Nucleus accumbens (tissue), 56 donors: ENCODE measurements around the gene CRLF2.
"Not testable (repeated sequence)": the region's sequence is repeated elsewhere in the genome, so short reads cannot be mapped to it uniquely, and the experiment has no call there.

ENCODE experiments used
- DNase-seq, 56 donors: peaks; one replicate each; lab custom pipeline; 2025; lab: John Stamatoyannopoulos, UW

CRLF2 gene

DNA sequence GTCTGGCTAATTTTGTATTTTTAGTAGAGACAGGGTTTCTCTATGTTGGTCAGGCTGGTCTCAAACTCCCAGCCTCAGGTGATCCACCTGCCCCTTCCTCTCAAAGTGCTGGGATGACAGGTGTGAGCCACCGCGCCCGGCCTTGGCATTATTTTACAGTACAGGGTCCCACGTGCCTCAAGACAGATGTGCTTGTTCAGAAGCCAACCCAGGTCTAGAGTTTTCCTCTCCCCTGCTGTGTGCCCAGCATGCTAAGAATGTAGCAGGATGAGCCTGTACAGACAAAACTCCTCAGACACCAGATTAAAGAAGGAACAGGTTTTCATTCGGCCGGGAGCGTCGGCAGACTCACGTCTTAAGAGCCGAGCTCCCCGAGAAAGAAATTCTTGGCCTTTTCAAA, 42.2 kb downstream of the CRLF2 start:
- no peak for DNase-seq

DNA sequence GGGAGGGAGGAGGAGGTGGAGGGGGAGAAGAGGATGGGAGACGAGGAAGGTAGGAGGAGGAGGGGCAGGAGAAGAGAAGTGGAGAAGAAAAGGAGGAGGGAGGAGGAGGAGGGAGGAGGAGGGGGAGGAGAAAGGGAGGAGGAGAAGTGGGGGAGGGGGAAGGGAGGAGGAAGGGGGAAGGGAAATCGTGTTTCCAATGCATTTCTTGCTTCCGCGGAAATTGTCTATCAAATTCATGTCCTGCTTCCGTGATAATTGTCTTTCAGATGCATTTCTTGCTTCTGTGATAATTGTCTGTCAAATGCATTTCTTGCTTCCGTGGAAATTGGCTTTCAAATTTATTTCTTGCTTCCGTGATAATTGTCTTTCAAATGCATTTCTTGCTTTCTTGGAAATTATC, 43.3 kb downstream of the CRLF2 start:
- no peak for DNase-seq

DNA sequence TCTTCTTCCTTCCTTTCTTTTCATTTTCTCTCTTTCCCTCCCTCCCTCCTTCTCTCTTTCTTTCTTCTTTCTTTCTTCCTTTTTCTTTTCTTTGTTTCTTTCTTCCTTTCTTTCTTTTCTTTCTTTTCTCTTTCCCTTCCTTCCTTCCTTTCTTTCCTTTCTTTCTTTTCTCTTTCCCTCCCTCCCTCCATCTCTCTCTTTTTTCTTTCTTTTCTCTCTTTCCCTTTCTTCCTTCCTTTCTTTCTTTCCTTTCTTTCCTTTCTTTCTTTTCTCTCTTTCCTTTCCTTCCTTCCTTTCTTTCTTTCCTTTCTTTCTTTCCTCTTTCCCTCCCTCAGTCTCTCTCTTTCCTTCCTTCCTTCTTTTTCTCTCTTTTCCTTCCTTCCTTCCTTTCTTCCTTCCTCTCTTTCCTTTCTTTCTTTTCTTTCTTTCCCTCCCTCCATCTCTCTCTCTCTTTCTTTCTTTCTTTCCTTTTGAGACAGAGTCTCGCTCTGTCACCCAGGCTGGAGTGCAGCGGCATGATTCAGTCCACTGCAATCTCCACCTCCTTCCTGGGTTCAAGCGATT, 44.4 kb downstream of the CRLF2 start:
- DNase-seq: no peak

DNA sequence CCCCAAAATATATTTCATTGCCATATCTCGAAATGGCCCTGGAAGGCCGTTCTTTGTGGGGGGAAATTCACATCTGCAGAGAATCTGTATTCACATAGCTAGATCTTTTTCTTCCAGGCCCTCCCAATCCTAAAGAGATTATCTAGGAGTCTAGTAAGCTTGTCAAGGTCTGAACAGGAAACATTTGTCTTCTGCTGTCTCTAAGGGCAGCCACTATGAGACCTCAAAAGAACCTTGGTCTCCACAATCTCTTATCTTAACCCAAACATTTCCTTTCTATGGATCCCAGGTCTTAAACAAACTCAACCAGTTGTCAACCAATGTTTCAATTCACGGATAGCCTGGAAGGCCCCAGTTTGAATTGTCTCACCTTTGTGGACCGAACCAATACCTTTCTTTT, 45.0 kb downstream of the CRLF2 start:
- no peak for DNase-seq

DNA sequence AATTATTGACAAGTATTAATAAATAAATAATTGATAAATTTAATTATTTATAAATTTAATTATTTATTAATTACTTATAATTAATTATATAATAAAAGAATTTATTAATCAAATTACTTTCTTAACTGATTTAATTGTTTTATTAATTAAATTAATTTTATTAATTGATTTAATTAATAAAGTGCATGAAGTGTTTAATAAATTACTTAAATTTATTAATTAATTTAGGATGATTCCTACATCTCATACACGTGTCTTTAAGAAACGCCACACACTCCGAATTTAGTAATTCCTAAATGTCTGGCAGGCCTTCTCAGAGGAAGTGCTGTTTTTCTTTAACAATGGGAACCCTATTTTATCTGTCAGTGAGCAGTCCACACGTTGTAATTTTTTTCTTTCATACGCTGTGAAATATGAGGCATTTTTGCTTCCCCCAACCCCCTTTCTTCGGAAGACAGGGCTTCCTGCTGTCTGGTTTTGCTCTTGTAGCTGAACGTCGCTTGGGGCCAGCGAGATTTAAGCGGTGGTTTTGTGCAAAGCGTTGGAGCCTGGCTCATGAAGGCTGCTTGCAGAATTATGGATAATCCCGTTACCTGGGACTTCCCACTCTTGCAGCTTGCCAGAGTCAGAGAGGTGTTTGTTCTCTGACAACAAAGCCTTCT, 46.8 kb downstream of the CRLF2 start:
- no peak for DNase-seq

DNA sequence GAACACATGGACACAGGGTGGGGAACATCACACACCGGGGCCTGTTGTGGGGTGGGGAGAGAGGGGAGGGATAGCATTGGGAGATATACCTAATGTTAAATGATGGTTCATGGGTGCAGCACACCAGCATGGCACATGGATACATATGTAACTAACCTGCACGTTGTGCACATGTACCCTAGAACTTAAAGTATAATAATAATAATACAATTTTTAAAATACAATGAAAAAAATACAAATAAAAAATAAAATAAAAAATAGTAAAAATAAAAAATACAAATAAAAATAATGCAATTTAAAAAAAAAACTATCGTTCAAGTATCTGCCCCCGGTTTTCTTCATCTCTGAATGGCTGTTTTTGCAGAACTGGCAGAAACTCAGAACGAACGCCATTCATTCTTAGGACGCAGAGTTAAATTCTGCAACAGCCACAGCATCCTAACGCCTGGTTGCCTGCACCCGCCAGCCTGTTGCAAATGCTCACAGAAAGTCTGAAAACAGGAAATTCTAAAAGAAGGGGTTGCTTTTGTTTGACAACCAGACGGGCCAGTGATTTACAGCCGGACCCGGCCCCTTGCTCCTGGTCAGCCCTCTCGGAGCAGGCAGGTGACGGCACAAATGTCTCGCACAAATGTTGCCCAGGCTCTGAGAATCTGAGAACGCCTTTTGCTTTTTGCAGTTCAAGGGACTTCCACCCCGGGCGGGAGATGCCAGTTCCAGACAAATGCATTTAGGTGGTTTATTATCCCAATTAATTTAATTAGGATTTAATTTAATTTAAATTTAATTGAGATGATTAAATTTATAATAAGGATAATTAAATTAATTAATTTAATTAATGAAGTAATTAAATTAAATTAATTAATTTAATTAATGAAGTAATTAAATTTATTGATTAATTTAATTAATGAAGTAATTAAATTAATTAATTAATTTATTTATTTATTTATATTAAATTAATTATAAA, 47.8 kb downstream of the CRLF2 start:
- DNase-seq: no peak

DNA sequence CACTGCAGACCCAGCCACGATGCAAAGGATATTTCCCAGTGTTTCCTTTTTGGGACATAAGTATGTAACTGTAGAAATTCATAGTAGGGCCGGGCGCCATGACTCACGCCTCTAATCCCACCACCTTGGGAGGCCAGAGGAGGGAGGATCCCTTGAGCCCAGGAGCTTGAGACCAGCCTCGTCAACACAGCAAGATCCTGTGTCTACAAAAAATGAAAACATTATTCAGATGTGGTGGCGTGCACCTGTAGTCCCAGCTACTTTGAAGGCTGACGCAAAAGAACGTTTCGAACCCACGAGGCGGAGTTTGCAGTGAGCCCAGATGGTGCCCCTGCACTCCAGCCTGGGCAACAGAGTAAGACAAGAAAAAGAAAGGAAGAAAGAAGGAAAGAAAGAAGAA, 49.2 kb downstream of the CRLF2 start:
- DNase-seq: no peak

DNA sequence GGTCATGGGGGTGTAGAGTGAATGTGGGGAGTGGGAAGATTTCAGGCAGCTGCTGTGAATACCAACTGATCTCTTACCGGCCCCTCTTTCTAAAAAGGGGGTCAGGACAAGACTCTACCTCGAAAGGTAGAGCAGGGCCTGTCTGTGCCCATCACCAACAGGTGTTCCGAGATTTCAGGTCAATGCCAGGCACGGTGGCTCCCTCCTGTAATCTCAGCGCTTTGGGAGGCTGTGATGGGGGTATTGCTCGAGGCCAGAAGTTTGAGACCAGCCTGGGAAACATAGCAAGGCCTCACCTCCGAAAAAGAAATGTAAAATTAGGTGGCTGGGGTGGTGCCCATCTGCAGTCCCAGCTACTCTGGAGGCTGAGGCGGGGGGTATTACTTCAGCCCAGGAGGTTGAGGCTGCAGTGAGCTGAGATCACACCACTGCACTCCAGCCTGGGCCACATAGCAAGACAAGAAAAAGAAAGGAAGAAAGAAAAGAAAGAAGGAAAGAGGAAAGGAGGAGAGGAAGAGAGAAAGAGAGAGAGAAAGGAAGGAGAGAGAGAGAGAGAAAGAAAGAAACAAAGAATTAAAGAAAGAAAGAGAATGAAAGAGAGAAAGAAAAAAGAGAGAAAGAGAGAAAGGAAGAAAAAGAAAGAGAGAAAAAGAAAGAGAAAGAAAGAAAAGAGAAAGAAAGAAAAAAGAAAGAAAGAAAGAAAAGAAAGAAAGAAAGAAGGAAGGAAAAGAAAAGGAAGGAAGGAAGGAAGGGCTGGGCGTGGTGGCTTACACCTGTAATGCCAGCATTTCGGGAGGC, 50.1 kb downstream of the CRLF2 start:
- no peak for DNase-seq

DNA sequence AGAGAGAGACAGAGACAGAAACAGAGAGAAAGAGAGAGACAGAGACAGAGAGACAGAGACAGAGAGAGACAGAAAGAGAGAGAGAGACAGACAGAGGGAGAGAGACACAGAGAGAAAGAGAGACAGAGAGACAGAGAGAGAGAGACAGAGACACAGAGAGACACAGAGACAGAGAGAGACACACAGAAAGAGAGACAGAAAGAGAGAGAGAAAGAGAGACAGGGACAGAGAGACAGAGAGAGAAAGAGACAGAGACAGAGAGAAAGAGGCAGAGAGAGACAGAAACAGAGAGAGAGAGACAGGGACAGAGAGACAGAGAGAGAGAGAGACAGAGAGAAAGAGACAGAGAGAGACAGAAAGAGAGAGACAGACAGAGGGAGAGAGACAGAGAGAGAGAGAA, 52.9 kb downstream of the CRLF2 start:
- DNase-seq: no peak

DNA sequence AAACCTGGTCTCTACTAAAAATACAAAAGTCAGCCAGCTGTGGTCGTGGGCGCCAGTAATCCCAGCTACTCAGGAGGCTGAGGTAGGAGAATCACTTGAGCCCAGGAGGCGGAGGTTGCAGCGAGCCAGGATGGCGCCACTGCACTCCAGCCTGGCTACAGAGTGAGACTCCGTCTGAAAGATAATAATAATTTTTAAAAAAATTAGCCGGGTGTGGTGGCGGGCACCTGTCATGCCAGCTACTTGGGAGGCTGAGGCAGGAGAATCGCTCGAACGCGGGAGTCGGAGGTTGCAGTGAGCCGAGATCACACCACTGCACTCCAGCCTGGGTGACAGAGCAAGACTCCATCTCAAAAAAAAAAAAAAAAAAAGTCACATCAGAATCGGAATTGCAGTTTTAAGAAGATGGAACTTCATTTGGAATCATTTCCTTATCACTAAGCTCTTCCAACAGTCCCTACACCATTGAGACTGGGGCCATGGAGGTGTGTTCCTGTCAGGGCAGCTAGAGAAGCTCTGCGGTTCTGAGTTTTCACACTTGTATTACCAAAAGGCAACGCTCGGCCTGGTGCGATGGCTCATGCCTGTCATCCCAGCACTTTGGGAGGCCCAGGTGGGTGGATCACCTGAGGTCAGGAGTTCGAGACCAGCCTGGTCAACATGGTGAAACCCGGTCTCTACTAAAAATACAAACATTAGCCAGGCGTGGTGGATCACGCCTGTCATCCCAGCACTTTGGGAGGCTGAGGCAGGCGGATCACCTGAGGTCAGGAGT, 55.6 kb downstream of the CRLF2 start:
- DNase-seq: not testable (repeated sequence)

DNA sequence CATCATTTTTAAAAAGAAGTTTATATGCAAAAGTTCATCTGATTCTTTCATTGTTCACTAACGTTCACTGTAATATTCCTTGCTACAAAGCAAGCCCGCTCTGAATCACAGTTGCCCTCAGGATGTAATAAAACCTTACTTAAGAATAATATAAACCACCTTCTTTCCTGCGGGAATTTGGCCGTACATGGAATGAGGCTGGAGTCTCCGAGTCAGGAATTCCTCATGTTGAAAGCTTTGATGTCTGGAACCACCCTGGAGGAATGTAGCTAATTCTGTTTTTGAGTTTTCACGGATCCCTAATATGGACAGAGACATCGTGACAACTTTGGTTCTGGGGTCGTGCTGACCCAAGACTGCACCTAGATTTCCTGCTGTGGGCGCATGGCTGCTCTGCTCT, 58.5 kb downstream of the CRLF2 start:
- DNase-seq: no peak

DNA sequence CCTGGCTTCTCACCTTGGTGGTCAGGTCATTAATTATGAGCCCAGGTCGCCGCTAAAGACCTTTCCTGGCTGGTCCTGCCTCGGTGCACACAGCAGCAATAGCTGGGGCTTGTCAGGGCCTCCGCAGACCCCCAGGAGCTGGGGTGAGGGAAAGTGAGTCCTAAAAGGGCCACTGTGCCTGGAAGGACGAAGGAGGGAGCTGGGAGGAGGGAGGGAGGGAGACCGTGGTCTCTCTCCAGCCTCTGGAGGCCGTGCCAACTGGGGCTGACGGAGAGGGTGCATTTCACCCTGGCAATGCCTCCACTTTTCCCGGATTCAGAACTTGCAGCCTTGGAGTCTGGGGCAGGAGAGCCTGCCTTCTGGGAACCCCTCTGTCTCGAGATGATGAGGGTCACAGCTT, 60.4 kb downstream of the CRLF2 start:
- no peak for DNase-seq

DNA sequence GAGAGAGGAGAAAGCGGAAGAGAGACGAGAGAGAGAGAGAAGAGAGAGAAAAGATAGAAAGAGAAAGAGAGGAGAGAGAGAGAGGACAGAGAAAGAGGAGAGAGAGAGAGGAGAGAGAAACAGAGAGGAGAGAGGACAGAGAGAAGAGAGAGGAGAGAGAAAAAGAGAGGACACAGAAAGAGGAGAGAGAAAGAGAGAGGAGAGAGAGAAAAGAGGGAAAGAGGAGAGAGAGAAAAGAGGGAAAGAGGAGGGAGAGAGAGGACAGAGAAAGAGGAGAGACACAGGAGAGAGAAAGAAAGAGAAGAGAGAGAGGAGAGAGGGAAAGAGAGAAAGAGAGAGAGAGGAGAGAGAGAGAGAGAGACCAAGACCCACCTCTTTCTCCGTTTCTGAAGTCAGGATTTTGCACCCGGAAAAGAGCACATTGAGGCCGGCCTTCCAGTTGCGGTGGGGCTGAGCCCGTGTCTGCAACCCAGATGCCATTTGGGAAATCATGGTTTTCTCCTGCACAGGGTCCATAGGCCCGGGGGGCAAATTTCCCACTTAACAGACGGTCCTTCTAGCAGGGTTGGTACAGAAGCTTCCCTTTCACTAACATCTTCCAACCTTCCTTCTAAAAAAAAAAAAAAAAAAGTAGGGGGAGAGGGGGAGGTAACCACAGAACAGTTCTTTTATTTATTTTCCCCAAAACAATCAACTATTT, 60.9 kb downstream of the CRLF2 start:
- DNase-seq: no peak

DNA sequence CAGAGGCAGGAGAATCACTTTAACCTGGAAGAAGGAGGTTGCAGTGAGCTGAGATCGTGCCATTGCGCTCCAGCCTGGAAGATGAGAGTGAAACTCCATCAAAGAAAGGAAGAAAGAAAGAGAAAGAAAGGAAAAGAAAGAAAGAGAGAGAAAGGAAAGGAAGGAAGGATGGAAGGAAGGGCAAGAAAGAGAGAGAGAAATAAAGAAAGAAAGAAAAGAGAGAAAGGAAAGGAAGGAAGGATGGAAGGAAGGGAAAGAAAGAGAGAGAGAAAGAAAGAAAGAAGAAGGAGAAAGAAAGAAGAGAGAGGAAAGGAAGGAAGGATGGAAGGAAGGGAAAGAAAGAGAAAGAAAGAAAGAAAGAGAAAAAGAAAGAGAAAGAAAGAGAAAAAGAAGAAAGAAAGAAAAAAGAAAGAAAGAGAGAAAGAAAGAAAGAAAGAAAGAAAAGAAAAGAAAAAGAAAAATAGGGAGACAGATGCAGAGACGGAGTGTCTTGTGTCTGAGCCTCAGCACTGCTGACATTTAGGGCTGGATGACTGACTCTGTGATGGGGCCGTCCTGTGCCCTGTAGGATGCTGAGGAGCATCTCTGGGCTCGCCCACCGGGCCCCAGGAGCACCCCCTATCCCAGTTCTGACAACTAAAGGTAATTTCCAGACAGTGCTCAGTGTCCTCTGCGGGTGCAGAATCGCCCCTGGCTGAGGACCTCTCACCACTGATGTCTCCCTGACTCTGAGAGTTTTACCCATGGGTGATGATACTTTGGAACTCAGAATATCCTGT, 61.7 kb downstream of the CRLF2 start:
- DNase-seq: no peak

DNA sequence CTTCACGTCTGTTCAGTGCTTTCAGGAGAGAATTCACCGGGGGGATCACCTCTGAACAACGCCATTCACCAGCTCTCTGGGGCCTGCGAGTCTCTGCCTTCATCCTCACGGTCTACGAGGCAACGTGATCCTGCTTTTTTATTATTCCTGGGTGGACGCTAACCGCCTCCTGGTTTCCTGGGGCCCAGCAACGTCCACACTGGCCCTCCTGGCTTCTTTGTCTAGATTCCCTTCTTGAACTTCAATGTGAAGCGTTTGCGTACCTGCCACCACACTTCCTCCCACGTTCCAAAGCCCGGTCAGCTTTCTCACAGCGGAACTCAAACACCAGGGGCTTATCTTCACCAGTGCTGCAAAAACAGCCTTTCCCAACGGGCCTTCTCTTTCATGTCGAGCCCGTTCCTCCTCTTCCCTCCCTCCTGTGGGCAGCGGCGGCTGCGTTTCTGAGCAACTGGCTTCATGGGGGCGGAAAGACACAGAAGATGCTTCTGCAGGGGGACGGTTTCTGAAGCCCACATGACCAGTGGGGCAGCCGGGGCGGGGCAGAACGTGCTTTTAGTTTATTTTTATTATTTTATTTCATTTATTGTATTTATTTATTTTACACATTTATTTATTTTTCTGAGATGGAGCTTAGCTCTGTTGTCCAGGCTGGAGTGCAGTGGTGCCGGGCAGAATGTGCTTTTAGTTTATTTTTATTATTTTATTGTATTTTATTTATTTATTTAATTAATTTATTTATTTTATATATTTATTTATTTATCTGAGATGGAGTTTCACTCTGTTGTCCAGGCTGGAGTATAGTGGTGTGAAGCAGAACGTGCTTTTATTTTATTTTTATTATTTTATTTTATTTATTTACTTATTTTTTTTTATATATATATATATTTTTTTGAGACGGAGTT, 64.6 kb downstream of the CRLF2 start:
- no peak for DNase-seq

DNA sequence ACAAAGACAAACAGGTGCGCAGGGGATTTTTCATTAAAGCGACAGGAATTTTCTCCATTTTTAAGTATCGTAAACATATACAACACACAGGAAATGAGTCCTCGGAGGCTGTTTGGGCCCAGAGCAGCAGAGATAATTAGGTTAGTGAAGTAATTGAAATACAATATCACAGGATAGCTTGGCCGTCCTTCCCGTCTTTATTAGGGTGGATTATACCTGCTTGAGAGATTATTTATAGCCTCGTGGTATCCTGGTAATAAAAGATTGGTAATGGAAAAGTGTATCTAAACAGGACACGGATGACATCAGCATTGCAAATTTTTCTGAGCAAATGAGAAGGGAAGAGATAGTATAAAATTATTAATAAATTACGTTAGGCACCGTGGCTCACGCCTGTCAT, 68.2 kb downstream of the CRLF2 start:
- no peak for DNase-seq
